ENCODE data around the gene MAN1A1.
"Not testable (repeated sequence)": the region's sequence is repeated elsewhere in the genome, so short reads cannot be mapped to it uniquely, and the experiment has no call there.

MAN1A1 gene

GRCh38 chr6:119170447-119171087 is 179.0 kb downstream of the MAN1A1 start:
- no peak for DNase-seq (ENCODE audit: low spot score)

DNA sequence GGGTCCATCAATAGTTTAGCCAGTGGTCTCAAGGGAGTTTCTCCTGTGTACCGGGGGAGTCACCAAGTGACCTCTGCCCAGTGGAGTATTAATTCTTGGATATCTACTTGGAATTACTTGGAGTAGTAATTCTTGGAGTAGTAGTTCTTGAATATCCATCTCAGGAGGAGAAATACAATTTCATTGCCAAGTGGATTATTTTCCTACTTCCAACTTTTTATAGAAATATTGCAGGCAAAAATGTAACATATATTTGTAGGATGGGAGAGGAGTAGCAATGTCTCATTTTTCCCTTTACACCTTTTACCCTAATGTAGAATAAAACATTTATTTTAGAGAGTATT is 179.5 kb downstream of the MAN1A1 start:
- no peak for DNase-seq (ENCODE audit: low spot score)

DNA sequence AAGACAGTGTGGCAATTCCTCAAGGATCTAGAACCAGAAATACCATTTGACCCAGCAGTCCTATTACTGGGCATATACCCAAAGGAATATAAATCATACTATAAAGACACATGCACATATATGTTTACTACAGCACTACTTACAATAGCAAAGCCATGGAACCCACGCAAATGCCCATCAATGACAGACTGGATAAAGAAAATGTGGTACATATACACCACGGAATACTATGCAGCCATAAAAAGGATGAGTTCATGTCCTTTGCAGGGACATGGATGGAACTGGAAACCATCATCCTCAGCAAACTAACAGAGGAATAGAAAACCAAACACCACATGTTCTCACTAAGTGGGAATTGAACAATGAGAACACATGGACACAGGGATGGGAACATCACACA is 180.2 kb downstream of the MAN1A1 start:
- not testable (repeated sequence) for DNase-seq (ENCODE audit: low spot score)

DNA sequence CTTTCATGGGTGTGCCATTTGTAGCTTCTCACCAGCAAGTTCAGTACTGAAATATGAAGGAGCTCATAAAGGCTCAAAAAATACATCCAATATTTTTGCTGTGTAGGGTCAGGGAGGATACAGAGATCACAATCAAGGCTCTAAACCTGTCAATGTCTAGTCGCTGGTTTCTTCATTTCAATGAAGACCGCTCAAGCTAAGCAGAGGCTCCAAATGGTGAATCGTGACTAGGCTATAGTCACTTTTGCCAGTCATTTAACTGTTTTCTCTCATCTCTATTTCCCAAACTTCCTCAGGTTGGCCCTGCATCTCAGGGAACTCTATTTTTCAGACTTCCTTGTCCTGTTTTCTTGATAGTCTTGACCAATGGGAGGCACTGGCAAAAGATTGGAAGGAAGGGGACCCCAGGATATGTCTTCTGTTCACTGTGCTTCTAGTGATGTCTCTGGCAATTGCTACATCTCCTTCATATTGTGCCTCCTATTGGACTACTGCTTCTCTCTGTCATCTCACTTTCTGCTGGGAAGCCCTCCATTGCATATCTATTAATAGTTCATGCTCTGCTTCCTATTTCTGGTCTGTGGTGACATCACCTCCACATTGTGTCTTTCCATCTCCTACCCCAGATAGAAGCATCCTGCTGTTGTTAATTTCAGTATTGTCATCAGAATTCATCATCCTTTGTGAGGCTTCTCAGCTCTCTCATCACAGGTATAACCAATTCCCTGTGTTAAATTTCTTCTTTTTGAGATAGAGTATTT is 183.4 kb downstream of the MAN1A1 start:
- no peak for DNase-seq (ENCODE audit: low spot score)

- no peak for DNase-seq (ENCODE audit: low spot score)
Observed at GRCh38 chr6:119163006-119163405, 186.6 kb downstream of the MAN1A1 start.

GRCh38 chr6:119162134-119162775 is 187.3 kb downstream of the MAN1A1 start:
- no peak for DNase-seq (ENCODE audit: low spot score)

GRCh38 chr6:119161438-119161837 is 188.1 kb downstream of the MAN1A1 start:
- DNase-seq (ENCODE audit: low spot score), result no peak

GRCh38 chr6:119160911-119161310 is 188.7 kb downstream of the MAN1A1 start:
- DNase-seq (ENCODE audit: low spot score), result no peak

- no peak for DNase-seq (ENCODE audit: low spot score)
Observed at GRCh38 chr6:119158057-119158848, 191.3 kb downstream of the MAN1A1 start.

- no peak for DNase-seq (ENCODE audit: low spot score)
Observed at GRCh38 chr6:119157506-119157815, 192.1 kb downstream of the MAN1A1 start.

DNA sequence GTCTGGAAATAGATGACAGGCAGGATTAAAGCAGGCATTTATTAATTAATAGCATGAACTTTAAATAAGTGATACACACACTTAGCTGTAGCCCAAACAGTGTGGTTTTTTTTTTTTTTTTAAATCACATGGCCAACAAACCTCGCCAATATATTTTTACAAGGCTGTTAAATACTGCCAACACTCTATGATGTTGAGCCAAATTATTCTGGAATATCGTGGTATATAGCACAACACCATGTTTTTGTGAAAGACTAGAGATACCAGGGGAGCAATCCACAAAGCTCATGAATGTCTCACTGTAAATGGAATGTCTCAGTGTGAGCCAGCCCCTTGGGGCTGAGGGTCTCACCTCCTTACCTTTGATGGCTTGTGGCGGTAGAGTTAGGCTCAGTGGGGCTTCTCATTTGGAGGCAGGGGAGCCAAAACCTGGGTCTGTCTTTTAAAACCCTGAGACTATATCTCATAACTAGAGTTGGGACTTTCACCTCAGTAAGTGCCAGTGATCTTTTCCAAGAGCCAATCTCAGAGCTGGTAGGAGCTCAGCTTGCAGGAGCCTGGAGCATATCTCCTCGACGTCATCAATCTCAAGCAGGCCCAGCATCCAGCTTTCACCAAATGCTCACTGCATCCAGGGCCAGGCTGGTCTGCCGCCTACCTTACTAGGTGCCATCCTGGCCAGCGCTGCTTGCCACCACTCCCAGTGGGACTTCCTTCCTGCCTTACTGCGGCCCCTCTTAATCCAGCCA is 192.6 kb downstream of the MAN1A1 start:
- no peak for DNase-seq (ENCODE audit: low spot score)

- DNase-seq (ENCODE audit: low spot score), result not testable (repeated sequence)
Observed at GRCh38 chr6:119156082-119156481, 193.5 kb downstream of the MAN1A1 start.

- no peak for DNase-seq (ENCODE audit: low spot score)
Observed at GRCh38 chr6:119152187-119152586, 197.4 kb downstream of the MAN1A1 start.

DNA sequence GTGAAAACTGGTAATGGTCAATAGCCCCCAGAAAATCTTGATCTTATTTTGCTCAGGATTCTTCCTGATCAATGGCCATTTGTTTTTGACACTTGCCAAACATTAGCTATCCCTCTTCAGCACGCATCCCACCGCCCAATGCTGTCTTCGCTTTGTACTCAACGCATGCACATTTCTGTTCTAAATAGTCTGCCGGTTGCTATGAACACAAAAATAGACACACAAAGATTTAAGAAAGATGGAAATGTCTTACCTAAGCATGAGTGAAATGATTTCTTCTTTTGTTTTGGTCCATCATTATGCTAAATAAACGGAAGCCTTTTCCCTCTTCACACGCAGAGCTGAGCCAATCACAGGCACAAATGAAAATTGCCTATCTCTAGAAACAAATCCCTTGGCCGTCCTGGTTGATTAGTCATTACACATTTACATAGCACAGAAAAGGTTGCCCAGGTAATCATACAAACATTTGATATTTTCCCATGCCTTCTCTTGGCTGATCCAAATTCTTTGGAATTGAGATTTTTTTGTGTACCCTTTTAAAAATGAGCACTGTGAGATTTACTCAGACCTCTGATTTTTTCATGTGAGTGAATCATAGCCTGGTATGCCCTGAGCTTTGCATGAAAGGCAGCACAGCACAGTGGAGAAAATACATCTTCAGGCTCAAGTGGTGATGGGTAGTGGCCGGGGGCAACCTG is 200.6 kb downstream of the MAN1A1 start:
- DNase-seq (ENCODE audit: low spot score), result no peak

DNA sequence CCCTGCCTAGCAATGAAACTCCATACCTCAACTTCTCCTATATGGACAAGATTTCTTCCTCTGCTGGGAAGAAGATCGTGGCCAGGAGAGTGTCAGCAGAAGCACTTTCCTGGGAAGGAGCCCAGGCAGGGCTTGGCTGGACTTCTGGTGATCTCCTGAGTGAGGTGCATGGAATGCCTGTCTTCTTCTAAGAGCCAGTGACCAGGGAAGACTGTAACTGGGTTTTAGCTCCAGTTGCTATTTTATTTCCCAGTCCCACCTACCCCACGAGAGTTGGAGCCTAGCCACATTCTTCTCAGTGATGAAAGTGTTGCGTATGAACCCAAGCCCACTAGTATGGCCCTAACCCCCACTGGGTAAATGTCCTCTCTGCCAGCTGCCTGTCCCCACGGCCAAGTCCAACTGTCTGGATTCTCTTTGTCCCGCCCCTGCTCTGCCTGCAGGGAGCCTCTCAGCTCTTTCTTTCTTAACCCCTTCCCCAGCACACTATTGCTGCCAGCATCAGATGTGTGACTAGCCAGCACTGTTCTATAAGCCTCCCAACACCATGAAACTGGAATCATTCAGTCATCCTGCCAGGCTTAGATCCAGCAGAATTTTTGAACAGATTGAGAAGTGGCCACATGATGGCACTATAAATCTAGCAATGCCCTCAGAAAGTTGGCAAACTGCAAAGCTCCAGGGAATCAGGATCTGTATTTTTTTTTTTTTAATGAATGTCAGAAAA is 201.3 kb downstream of the MAN1A1 start:
- peak; percentile 55 for DNase-seq (ENCODE audit: low spot score)

DNA sequence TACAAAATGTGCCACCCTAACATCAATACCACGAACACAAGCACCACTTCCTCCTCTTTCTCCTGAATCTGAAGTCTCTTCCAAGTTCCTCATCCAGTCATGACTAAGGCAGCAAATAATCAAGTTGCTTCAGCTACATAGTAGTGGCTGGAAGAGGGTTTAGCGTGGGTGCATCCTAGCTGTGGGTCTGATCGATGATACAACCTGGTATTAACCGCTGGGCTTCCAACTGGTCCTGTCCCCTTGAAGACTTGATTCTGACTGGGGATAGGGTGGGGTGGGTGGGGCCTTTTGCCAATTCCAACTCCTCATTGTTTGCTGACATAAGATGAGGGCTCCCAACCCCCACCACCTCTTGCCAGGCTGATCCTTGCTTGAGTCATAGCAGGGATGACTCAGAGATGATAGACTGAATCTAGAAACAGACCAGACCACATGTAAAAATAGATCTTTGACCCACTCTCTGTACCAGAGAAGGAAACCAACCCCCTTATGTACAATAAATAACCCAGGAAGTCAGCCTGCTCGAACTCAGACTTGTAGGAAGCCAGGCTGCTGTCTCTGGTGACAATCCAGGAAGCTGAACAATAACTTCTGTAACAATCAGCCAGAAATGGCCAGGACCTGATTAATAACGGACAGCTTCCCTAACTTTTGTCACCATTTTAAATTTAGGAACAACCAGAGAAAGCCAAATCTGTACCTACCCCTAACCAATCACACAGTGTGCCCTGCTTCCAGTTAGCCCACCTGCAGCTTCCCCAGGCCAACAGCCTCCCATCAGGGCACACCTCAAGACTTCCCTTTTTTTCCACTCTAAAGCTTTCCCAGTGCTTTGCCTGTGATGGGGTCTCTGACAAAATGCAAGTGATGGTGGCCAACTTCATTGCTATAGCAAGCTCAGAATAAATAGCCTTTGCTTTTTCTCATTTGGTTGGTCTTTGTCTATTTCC is 202.2 kb downstream of the MAN1A1 start:
- no peak for DNase-seq (ENCODE audit: low spot score)

DNA sequence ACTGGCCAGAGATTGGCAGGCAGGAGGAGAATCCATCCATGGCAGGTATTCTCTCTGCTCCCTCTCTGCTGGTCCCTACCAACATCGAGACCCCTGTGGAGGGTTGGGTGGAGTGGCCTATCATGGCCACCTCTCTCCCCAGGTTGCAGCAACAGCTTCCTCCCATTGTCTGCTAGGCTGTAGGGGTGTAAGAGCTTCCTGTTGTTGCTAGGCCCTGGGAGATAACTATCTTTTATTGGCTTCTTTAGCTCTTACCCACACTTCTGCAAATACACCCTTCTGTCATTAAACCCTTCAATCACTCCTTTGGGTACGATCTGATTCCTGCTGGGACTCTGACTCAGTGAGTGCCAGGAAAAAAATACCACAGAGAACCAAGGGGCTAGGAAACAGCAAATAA is 204.4 kb downstream of the MAN1A1 start:
- DNase-seq (ENCODE audit: low spot score), result no peak

- no peak for DNase-seq (ENCODE audit: low spot score)
Observed at GRCh38 chr6:119142637-119143036, 206.9 kb downstream of the MAN1A1 start.

DNA sequence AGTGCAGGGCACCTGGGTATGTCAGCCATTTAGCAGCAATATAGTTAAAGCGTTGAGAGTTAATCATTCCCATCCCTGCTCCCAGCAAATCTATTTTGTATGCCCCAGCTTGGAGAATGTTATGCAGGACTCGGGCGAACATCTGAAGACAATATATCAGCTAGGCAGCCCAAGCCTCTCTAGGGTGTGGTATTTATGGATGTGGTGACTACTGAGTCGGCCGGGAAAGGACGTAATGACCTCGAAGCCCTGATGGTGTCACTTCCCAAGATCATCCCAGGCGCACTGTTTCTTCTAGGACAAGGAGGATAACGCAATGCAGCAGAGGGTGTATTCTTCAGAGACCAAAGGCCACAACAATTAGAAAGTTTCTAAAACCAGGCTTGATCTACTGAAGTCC is 207.5 kb downstream of the MAN1A1 start:
- no peak for DNase-seq (ENCODE audit: low spot score)
